NOMO-1 treated with DMSO at 0.1 percent for 48 hours (cell line): ENCODE data around the gene LGALS13.

Experiments
- DNase-seq: peaks from one replicate; lab custom pipeline; 2025; ENCODE audit not compliant: unreplicated experiment; lab: John Stamatoyannopoulos, UW

The LGALS13 gene

GRCh38 chr19:39602224-39602623, at the start of gene LGALS13:
Gene LGALS13 (plus strand): TSS chr19:39602524. CDS start chr19:39602569, 45 bp downstream.
- DNase-seq: no peak

GRCh38 chr19:39553082-39553652, 49.2 kb upstream of the LGALS13 start:
- no peak for DNase-seq

- DNase-seq: no peak
These were observed 47.5 kb upstream of the LGALS13 start for GRCh38 chr19:39554701-39555311.

GRCh38 chr19:39555883-39556282, 46.4 kb upstream of the LGALS13 start:
- DNase-seq: no peak

GRCh38 chr19:39557811-39558623, 44.3 kb upstream of the LGALS13 start:
- DNase-seq: peak; percentile 36

GRCh38 chr19:39558624-39559117, 43.7 kb upstream of the LGALS13 start:
- DNase-seq: no peak

GRCh38 chr19:39563408-39563807, 38.9 kb upstream of the LGALS13 start:
- no peak for DNase-seq

- DNase-seq: no peak
These were observed 36.3 kb upstream of the LGALS13 start for GRCh38 chr19:39566064-39566463.

GRCh38 chr19:39568604-39569003, 33.7 kb upstream of the LGALS13 start:
- no peak for DNase-seq

- no peak for DNase-seq
These were observed 19.9 kb upstream of the LGALS13 start for GRCh38 chr19:39582442-39582841.

GRCh38 chr19:39582891-39583625, 19.3 kb upstream of the LGALS13 start:
- no peak for DNase-seq

- no peak for DNase-seq
These were observed 14.8 kb upstream of the LGALS13 start for GRCh38 chr19:39587496-39587895.

- no peak for DNase-seq
These were observed 14.3 kb upstream of the LGALS13 start for GRCh38 chr19:39588066-39588465.

- no peak for DNase-seq
These were observed 12.1 kb upstream of the LGALS13 start for GRCh38 chr19:39590265-39590664.

GRCh38 chr19:39592381-39592780, 9.9 kb upstream of the LGALS13 start:
- no peak for DNase-seq

GRCh38 chr19:39595950-39596349, 6.4 kb upstream of the LGALS13 start:
- no peak for DNase-seq

- no peak for DNase-seq
These were observed 5.4 kb upstream of the LGALS13 start for GRCh38 chr19:39596911-39597310.

GRCh38 chr19:39599116-39599515, 3.2 kb upstream of the LGALS13 start:
- no peak for DNase-seq

- DNase-seq: no peak
These were observed 1.5 kb downstream of the LGALS13 start for GRCh38 chr19:39603825-39604224.

GRCh38 chr19:39607021-39607420, 4.7 kb downstream of the LGALS13 start:
- DNase-seq: no peak

GRCh38 chr19:39607561-39607960, 5.2 kb downstream of the LGALS13 start:
- DNase-seq: no peak
